H1 (cell line): ENCODE measurements around the gene PCED1B. TPM values are rescaled to one million over a fixed set of nuclear protein-coding genes. Genes with fewer than 3 reads are reported as not detected.

Source experiments
- CTCF ChIA-PET: fragments of 300-600 bp; sonication (Branson Sonifier 250); formaldehyde crosslinking; loops from one replicate; lab custom pipeline; 2021; ENCODE audit not compliant: partially characterized antibody; lab: Charles Lee
- POLR2A ChIA-PET: fragments of 300-600 bp; sonication (Branson Sonifier 250); formaldehyde crosslinking; loops from one replicate; lab custom pipeline; 2021; ENCODE audit warnings: inconsistent platforms; ENCODE audit not compliant: partially characterized antibody; lab: Charles Lee
- DNase-seq, 2 experiments: peaks; one replicate each; pipeline versions ENCODE4 v3.0.0 to v3.0.0-alpha.2; 2010 to 2022; ENCODE audit warnings: low spot score in 2 of 2, low read depth in 1 of 2, mixed read lengths in 1 of 2
- FAIRE-seq: peaks from 2 replicates; lab custom pipeline; 2011; peaks lifted over from hg19 to GRCh38; lab: Jason Lieb, UNC
- H2AFZ ChIP-seq: 2 replicates; pipeline ENCODE4 v1.8.1; 2012; ENCODE audit warnings: low read length, inconsistent platforms
- H2AK5ac ChIP-seq: 2 replicates; pipeline ENCODE4 v1.6.1; 2013; ENCODE audit warnings: low read depth, low read length
- H2BK120ac ChIP-seq: replicated peaks from 2 replicates; pipeline ENCODE3; 2013; ENCODE audit warnings: low read depth, low read length, inconsistent platforms
- H2BK12ac ChIP-seq: 2 replicates; pipeline ENCODE4 v1.6.1; 2013; ENCODE audit warnings: low read depth, low read length
- H2BK15ac ChIP-seq: 2 replicates; pipeline ENCODE4 v1.6.1; 2013; ENCODE audit warnings: low read length
- H2BK20ac ChIP-seq: 2 replicates; pipeline ENCODE4 v1.6.1; 2013; ENCODE audit warnings: low read length
- H2BK5ac ChIP-seq: 2 replicates; pipeline ENCODE4 v1.6.1; 2013; ENCODE audit warnings: low read depth, low read length
- H3K14ac ChIP-seq: 2 replicates; pipeline ENCODE4 v1.6.1; 2013; ENCODE audit warnings: inconsistent platforms; ENCODE audit not compliant: insufficient read length
- H3K18ac ChIP-seq: 2 replicates; pipeline ENCODE4 v1.6.1; 2013; ENCODE audit warnings: low read length; ENCODE audit errors: extremely low read depth
- H3K23ac ChIP-seq: 2 replicates; pipeline ENCODE4 v1.6.1; 2013; ENCODE audit warnings: inconsistent platforms; ENCODE audit not compliant: insufficient read length
- H3K23me2 ChIP-seq: 2 replicates; pipeline ENCODE4 v1.6.1; 2013; ENCODE audit warnings: low read depth, low read length
- H3K27ac ChIP-seq: 2 replicates; pipeline ENCODE4 v1.6.1; 2011; ENCODE audit warnings: low read depth, low read length, inconsistent platforms
- H3K27me3 ChIP-seq, 4 experiments: replicated peaks in 1 of 4; 1 replicate in 1 of 4; 2 replicates in 3 of 4; pipeline versions ENCODE4 v1.6.1 to v1.8.1; 2011 to 2013; ENCODE audit warnings: low read length in 3 of 4, mild to moderate bottlenecking in 3 of 4, inconsistent platforms in 2 of 4, mixed read lengths in 2 of 4, moderate library complexity in 1 of 4; ENCODE audit not compliant: control insufficient read depth in 3 of 4, insufficient read depth in 3 of 4; ENCODE audit errors: extremely low read depth in 1 of 4
- H3K36me3 ChIP-seq, 4 experiments: 2 replicates each; pipeline versions ENCODE4 v1.6.1 to v1.8.1; 2011 to 2013; ENCODE audit warnings: mild to moderate bottlenecking in 4 of 4, low read length in 3 of 4, moderate library complexity in 2 of 4, control low read depth in 1 of 4, inconsistent platforms in 1 of 4; ENCODE audit not compliant: insufficient read depth in 4 of 4, control insufficient read depth in 2 of 4
- H3K4ac ChIP-seq: replicated peaks from 2 replicates; pipeline ENCODE3; 2013; ENCODE audit warnings: low read length, low read depth, mixed read lengths, inconsistent platforms; ENCODE audit not compliant: insufficient read length
- H3K4me1 ChIP-seq, 4 experiments: replicated peaks in 1 of 4; 1 replicate in 1 of 4; 2 replicates in 3 of 4; pipeline versions ENCODE4 v1.6.1 to v1.8.1; 2011 to 2013; ENCODE audit warnings: low read length in 3 of 4, inconsistent platforms in 2 of 4, mixed read lengths in 1 of 4; ENCODE audit not compliant: insufficient read depth in 4 of 4, control insufficient read depth in 3 of 4
- H3K4me2 ChIP-seq, 2 experiments: 2 replicates each; pipeline versions ENCODE4 v1.6.1 to v1.8.1; 2011 to 2013; ENCODE audit warnings: low read depth in 2 of 2, low read length in 2 of 2, control low read depth in 1 of 2, inconsistent platforms in 1 of 2, mild to moderate bottlenecking in 1 of 2; ENCODE audit not compliant: insufficient read depth in 1 of 2
- H3K4me3 ChIP-seq, 4 experiments: fragments of 200-600, 300-600 bp in 1 of 4; sonication (generic), shearing (Covaris generic), sonication (Bioruptor Twin) in 1 of 4; 2 replicates each; pipeline versions ENCODE4 v1.5.1 to v1.8.1; 2011 to 2016; ENCODE audit warnings: low read length in 4 of 4, low read depth in 3 of 4, control low read depth in 2 of 4, inconsistent platforms in 2 of 4, mild to moderate bottlenecking in 2 of 4, mixed read lengths in 1 of 4, moderate library complexity in 1 of 4; ENCODE audit not compliant: insufficient read depth in 2 of 4; ENCODE audit errors: extremely low read depth in 1 of 4
- H3K56ac ChIP-seq: replicated peaks from 2 replicates; pipeline ENCODE3; 2013; ENCODE audit warnings: low read depth, mild to moderate bottlenecking, mixed read lengths, low read length, inconsistent platforms; ENCODE audit not compliant: insufficient read length
- H3K79me1 ChIP-seq: 2 replicates; pipeline ENCODE4 v1.6.1; 2013; ENCODE audit warnings: low read depth, low read length, control low read depth
- H3K79me2 ChIP-seq, 2 experiments: 2 replicates each; pipeline versions ENCODE4 v1.6.1 to v1.8.1; 2012 to 2013; ENCODE audit warnings: low read length in 2 of 2, mild to moderate bottlenecking in 2 of 2, inconsistent platforms in 1 of 2; ENCODE audit not compliant: insufficient read depth in 2 of 2, control insufficient read depth in 1 of 2
- H3K9ac ChIP-seq, 4 experiments: replicated peaks in 1 of 4; 1 replicate in 1 of 4; 2 replicates in 3 of 4; pipeline versions ENCODE4 v1.6.1 to v1.8.1; 2011 to 2013; ENCODE audit warnings: low read depth in 3 of 4, low read length in 3 of 4, control low read depth in 2 of 4, mild to moderate bottlenecking in 2 of 4, moderate library complexity in 2 of 4, inconsistent platforms in 1 of 4; ENCODE audit errors: extremely low read depth in 1 of 4
- H3K9me3 ChIP-seq, 2 experiments: 2 replicates each; pipeline versions ENCODE4 v1.6.1 to v1.8.1; 2012 to 2013; ENCODE audit warnings: mild to moderate bottlenecking in 2 of 2, moderate library complexity in 2 of 2, control low read depth in 1 of 2, inconsistent platforms in 1 of 2, low read depth in 1 of 2, low read length in 1 of 2, mixed read lengths in 1 of 2; ENCODE audit not compliant: insufficient read depth in 2 of 2
- H4K20me1 ChIP-seq, 2 experiments: replicated peaks in 1 of 2; 2 replicates each; pipeline versions ENCODE3 to v1.8.1; 2011 to 2013; ENCODE audit warnings: inconsistent platforms in 2 of 2, low read length in 2 of 2, mild to moderate bottlenecking in 1 of 2; ENCODE audit not compliant: insufficient read depth in 2 of 2, control insufficient read depth in 1 of 2
- H4K5ac ChIP-seq: 2 replicates; pipeline ENCODE4 v1.6.1; 2013; ENCODE audit warnings: low read length, low read depth, mixed read lengths, inconsistent platforms; ENCODE audit not compliant: insufficient read length
- H4K8ac ChIP-seq: 2 replicates; pipeline ENCODE4 v1.8.0; 2013; ENCODE audit warnings: mild to moderate bottlenecking, moderate library complexity, low read length, inconsistent platforms; ENCODE audit not compliant: insufficient read depth; ENCODE audit errors: extremely low read depth
- H4K91ac ChIP-seq: replicated peaks from 2 replicates; pipeline ENCODE3; 2013; ENCODE audit warnings: low read length, mixed read lengths, inconsistent platforms; ENCODE audit not compliant: insufficient read length
- ASH2L ChIP-seq: fragments of 200-600, 300-600 bp; sonication (generic); IDR thresholded peaks from one replicate; pipeline ENCODE4 v1.7.1; 2017; ENCODE audit warnings: low read length
- CTBP2 ChIP-seq: IDR thresholded peaks from 2 replicates; pipeline ENCODE4 v1.7.0; 2011; ENCODE audit warnings: borderline replicate concordance, mild to moderate bottlenecking, moderate library complexity, mixed read lengths, low read length; ENCODE audit not compliant: insufficient read depth, insufficient read length
- GTF2F1 ChIP-seq: IDR thresholded peaks from 2 replicates; pipeline ENCODE4 v1.6.1; 2012; ENCODE audit warnings: low read depth, low read length, improper control_type of control experiment, borderline replicate concordance
- RBBP5 ChIP-seq: IDR thresholded peaks from 2 replicates; pipeline ENCODE4 v1.7.1; 2012; ENCODE audit warnings: low read depth, mild to moderate bottlenecking, inconsistent platforms, low read length, moderate library complexity, borderline replicate concordance
- SIRT6 ChIP-seq: IDR thresholded peaks from one replicate; pipeline ENCODE4 v1.7.1; 2012; ENCODE audit warnings: low read length, inconsistent platforms
- SIX5 ChIP-seq: IDR thresholded peaks from 2 replicates; pipeline ENCODE4 v1.6.1; 2011; ENCODE audit warnings: mild to moderate bottlenecking, low read depth, low read length
- WGBS, 2 experiments: shearing (Covaris generic) in 1 of 2; methylation state at CpG; one replicate each; pipeline versions ENCODE4 v1.1.6 to v1.1.7; 2013 to 2015; ENCODE audit warnings: low lambda C conversion rate in 2 of 2, mixed read lengths in 2 of 2, inconsistent platforms in 1 of 2, low coverage in 1 of 2, missing lambda C conversion rate in 1 of 2; ENCODE audit not compliant: insufficient replicate concordance in 2 of 2, insufficient coverage in 1 of 2, insufficient read length in 1 of 2; ENCODE audit errors: extremely low coverage in 1 of 2, missing lambda C conversion rate in 1 of 2; 5-methylcytosine and 5-hydroxymethylcytosine counted together
- polyA plus RNA-seq, 7 experiments: library from polyadenylated mRNA; depleted of rRNA in 3 of 7; stranded (reverse) in 5 of 7; unstranded in 2 of 7; fragments of >200 nt in 5 of 7; fragments of 200-250 nt in 2 of 7; gene quantifications; 1 replicate in 5 of 7; 2 replicates in 1 of 7; 4 replicates in 1 of 7; pipeline versions ENCODE4 v1.2.1 to v1.2.3, GENCODE V29; 2011 to 2013; ENCODE audit warnings: missing spikeins in 2 of 7, mixed read lengths in 2 of 7
- total RNA-seq: library from RNA; stranded (reverse); fragmentation: NEBNext Ultra II Directional; extraction: Animal tissue kit (Norgen Biotek cat#: 25700); gene quantifications from 2 replicates; pipeline ENCODE4 v1.2.1, GENCODE V29; 2021
- TF ChIP-seq, protein P1 (sequence below): IDR thresholded peaks from 2 replicates; pipeline ENCODE4 v1.6.1; 2012; ENCODE audit warnings: low read length, inconsistent platforms

Gene PCED1B
- total and polyA plus RNA-seq, 2 of the 8 experiments (the other 6 are each of a cell fraction or from before 2014, with no cell fraction given): 4.7 to 5.4 TPM

DNA sequence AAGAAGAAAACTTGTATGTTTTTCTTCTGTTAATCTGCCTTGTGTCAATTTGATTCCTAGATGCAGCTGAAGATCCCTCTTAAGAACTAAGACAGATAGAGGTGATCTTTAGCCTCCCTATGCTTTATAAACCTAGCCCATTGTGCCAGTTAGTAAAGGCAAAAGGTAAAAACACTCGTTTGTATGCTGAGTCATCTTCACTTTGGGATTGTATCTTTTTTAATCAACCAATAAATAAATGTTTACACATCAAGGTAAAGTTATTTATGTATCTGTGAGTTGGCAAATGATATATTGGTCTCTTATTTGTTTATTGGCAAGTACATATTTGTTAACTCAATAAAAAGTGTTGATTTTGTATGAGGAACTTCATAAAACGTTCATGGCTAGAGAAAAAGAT is 166.2 kb downstream of the PCED1B start:
- no peak overlapping the region for H2BK5ac ChIP-seq
- no peak overlapping the region for H2AK5ac ChIP-seq
- no peak overlapping the region for H3K4me2 ChIP-seq
- no peak overlapping the region for H4K8ac ChIP-seq
- no peak overlapping the region for H2BK15ac ChIP-seq
- 85% methylated on average over 2 of the region's 2 CpGs; no CpG with 5 or more reads in 1 of the 2 experiments for WGBS, 2 experiments
- no peak overlapping the region for H4K5ac ChIP-seq
- H2BK12ac ChIP-seq: no peak overlapping the region
- H3K4me1 ChIP-seq: no peaks in the 10 kb centered on the region
- FAIRE-seq (no peak), DNase-seq (no peak)
- H3K79me2 ChIP-seq: no peaks in the 10 kb centered on the region
- no peak overlapping the region for H3K4me3 ChIP-seq
- no peak overlapping the region for H2BK120ac ChIP-seq
- H4K20me1 ChIP-seq: no peaks in the 10 kb centered on the region
- ChIA-PET POLR2A (no interaction called here), CTCF (interaction anchor here (1.7 kb wide), 1 partner anchor 12 kb away, joined by 7 read pairs; no protein-coding TSS in a partner anchor)
- H3K27me3 ChIP-seq: peaks cover 0 to 1% (median 0%) of the 10 kb centered on the region in 4 experiments; a peak in 1 of 7 replicates
- H3K4ac ChIP-seq: no peak overlapping the region
- no peak overlapping the region for H3K56ac ChIP-seq
- H3K79me1 ChIP-seq: no peaks in the 10 kb centered on the region
- TF ChIP-seq GTF2F1: no peak
- TF ChIP-seq SIX5: no peak
- TF ChIP-seq ASH2L: no peak
- TF ChIP-seq, protein P1, sequence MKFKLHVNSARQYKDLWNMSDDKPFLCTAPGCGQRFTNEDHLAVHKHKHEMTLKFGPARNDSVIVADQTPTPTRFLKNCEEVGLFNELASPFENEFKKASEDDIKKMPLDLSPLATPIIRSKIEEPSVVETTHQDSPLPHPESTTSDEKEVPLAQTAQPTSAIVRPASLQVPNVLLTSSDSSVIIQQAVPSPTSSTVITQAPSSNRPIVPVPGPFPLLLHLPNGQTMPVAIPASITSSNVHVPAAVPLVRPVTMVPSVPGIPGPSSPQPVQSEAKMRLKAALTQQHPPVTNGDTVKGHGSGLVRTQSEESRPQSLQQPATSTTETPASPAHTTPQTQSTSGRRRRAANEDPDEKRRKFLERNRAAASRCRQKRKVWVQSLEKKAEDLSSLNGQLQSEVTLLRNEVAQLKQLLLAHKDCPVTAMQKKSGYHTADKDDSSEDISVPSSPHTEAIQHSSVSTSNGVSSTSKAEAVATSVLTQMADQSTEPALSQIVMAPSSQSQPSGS: no peak
- no peak for TF ChIP-seq CTBP2
- no peak for TF ChIP-seq RBBP5
- TF ChIP-seq SIRT6: no peak
- no peak overlapping the region for H3K14ac ChIP-seq
- H3K27ac ChIP-seq: no peak overlapping the region
- H3K18ac ChIP-seq: no peak overlapping the region
- no peaks in the 10 kb centered on the region for H3K36me3 ChIP-seq
- H3K23ac ChIP-seq: no peak overlapping the region
- no peak overlapping the region for H2BK20ac ChIP-seq
- no peaks in the 10 kb centered on the region for H3K9me3 ChIP-seq
- H3K23me2 ChIP-seq: no peaks in the 10 kb centered on the region
- H4K91ac ChIP-seq: no peak overlapping the region
- H2AFZ ChIP-seq: no peak overlapping the region
- no peak overlapping the region for H3K9ac ChIP-seq
